Tibial artery (tissue), 4 donors: ENCODE data around the gene TMCC1.

ENCODE experiments used
- DNase-seq, 2 donors: peaks; one replicate each; pipeline ENCODE4 v3.0.0-alpha.2; 2019
- H3K27ac ChIP-seq, 2 donors: fragments of 200-600 bp; sonication (generic) in 1 of 2; 1 replicate in 1 of 2; 2 replicates in 1 of 2; pipeline ENCODE4 v1.5.1; 2018 to 2019; ENCODE audit warnings: mild to moderate bottlenecking in 1 of 2
- H3K27me3 ChIP-seq, 2 donors: fragments of 200-600 bp; sonication (generic) in 1 of 2; one replicate each; pipeline versions ENCODE4 v1.5.1 to v1.6.0; 2016 to 2019
- H3K36me3 ChIP-seq, 3 donors: fragments of 200-600 bp; sonication (generic) in 2 of 3; one replicate each; pipeline ENCODE4 v1.5.1; 2016 to 2019; ENCODE audit warnings: mild to moderate bottlenecking in 2 of 3
- H3K4me1 ChIP-seq, 4 donors: fragments of 200-600 bp; sonication (generic) in 2 of 4; 1 replicate in 3 of 4; 2 replicates in 1 of 4; pipeline ENCODE4 v1.5.1; 2016 to 2019
- H3K4me3 ChIP-seq, 2 donors: fragments of 200-600 bp; sonication (generic) in 1 of 2; 1 replicate in 1 of 2; 2 replicates in 1 of 2; pipeline ENCODE4 v1.5.1; 2018 to 2019; ENCODE audit warnings: mild to moderate bottlenecking in 2 of 2
- H3K9me3 ChIP-seq, 3 donors: fragments of 200-600 bp; sonication (generic) in 1 of 3; one replicate each; pipeline ENCODE4 v1.5.1; 2016 to 2019
- CTCF ChIP-seq, 2 experiments: fragments of 200-600 bp in 1 of 2; fragments of 450-650 bp in 1 of 2; IDR thresholded peaks; one replicate each; pipeline ENCODE4 v1.5.1; 2017 to 2019; ENCODE audit warnings: antibody characterized with exemption in 2 of 2, mild to moderate bottlenecking in 1 of 2, moderate library complexity in 1 of 2
- intact Hi-C: fragments of 100-400 bp; cut with DNase I; formaldehyde crosslinking; loops from one replicate; pipeline ENCODE4 v1.15.0; 2023; ENCODE audit warnings: low total_unique reads

TMCC1 gene

GRCh38 chr3:129892857-129893580 lies 492 bp downstream of the TMCC1 start:
- Histone ChIP-seq H3K4me1 (peaks cover 0 to 52% (median 22%) of the 10 kb centered on the region in 4 donors), H3K36me3 (no peaks in the 10 kb centered on the region), H3K27ac (peak overlapping the region; percentile 85 to 91), H3K4me3 (peak overlapping the region; percentile 62 to 78), H3K27me3 (no peaks in the 10 kb centered on the region), H3K9me3 (no peaks in the 10 kb centered on the region)
- TF ChIP-seq CTCF (IDR thresholded peaks at IDR 0.05) = no peak
- DNase-seq = peak; percentile 51 to 64
- intact Hi-C loops = no loop called here

GRCh38 chr3:129892486-129892856 lies 1.0 kb downstream of the TMCC1 start:
- H3K9me3 ChIP-seq = no peaks in the 10 kb centered on the region
- peak overlapping the region; percentile 62 to 78 for H3K4me3 ChIP-seq
- TF ChIP-seq CTCF (IDR thresholded peaks at IDR 0.05) = no peak
- H3K27ac ChIP-seq = peak overlapping the region; percentile 85 to 91
- intact Hi-C loops = no loop called here
- no peaks in the 10 kb centered on the region for H3K36me3 ChIP-seq
- no peaks in the 10 kb centered on the region for H3K27me3 ChIP-seq
- H3K4me1 ChIP-seq = peaks cover 0 to 52% (median 22%) of the 10 kb centered on the region in 4 donors
- DNase-seq = no peak

- Histone ChIP-seq H3K9me3 (no peaks in the 10 kb centered on the region), H3K4me1 (peaks cover 0 to 52% (median 22%) of the 10 kb centered on the region in 4 donors), H3K4me3 (no peak overlapping the region), H3K36me3 (no peaks in the 10 kb centered on the region), H3K27ac (no peak overlapping the region), H3K27me3 (no peaks in the 10 kb centered on the region)
- DNase-seq = no peak
- TF ChIP-seq CTCF (IDR thresholded peaks at IDR 0.05) = no peak
- intact Hi-C loops = no loop called here
Measured at GRCh38 chr3:129890891-129891290, 2.6 kb downstream of the TMCC1 start.

- Histone ChIP-seq H3K36me3 (no peaks in the 10 kb centered on the region), H3K9me3 (no peaks in the 10 kb centered on the region), H3K27ac (no peak overlapping the region), H3K4me1 (peaks cover 0 to 52% (median 22%) of the 10 kb centered on the region in 4 donors), H3K27me3 (no peaks in the 10 kb centered on the region), H3K4me3 (no peak overlapping the region)
- intact Hi-C loops = no loop called here
- no peak for TF ChIP-seq CTCF (IDR thresholded peaks at IDR 0.05)
- no peak for DNase-seq
Measured at GRCh38 chr3:129890125-129890524, 3.4 kb downstream of the TMCC1 start.

- peaks cover 0 to 45% (median 21%) of the 10 kb centered on the region in 4 donors for H3K4me1 ChIP-seq
- no peaks in the 10 kb centered on the region for H3K36me3 ChIP-seq
- H3K9me3 ChIP-seq = no peaks in the 10 kb centered on the region
- DNase-seq = no peak
- no peak for TF ChIP-seq CTCF (IDR thresholded peaks at IDR 0.05)
- H3K27ac ChIP-seq = no peak overlapping the region
- no peak overlapping the region for H3K4me3 ChIP-seq
- no peaks in the 10 kb centered on the region for H3K27me3 ChIP-seq
- intact Hi-C loops = no loop called here
Measured at GRCh38 chr3:129888771-129889170, 4.7 kb downstream of the TMCC1 start.
